ENCODE data around the gene MRPL12.
A peak's percentile ranks its signal among the peaks of the same experiment; 100 is the strongest.

The MRPL12 gene

GRCh38 chr17:81690066-81690465 lies 13.1 kb upstream of the MRPL12 start:
- Mint-ChIP-seq H3K4me3 (no peak overlapping the region), H3K27me3 (no peaks in the 10 kb centered on the region), H3K9me3 (no peaks in the 10 kb centered on the region), H3K36me3 (ENCODE audit: low read depth) (peaks cover 52% of the 10 kb centered on the region), H3K4me1 (ENCODE audit: low read depth) (peaks cover 13% of the 10 kb centered on the region), H3K27ac (no peak overlapping the region)

- Mint-ChIP-seq H3K27ac (no peak overlapping the region), H3K9me3 (no peaks in the 10 kb centered on the region), H3K4me1 (ENCODE audit: low read depth) (peaks cover 8% of the 10 kb centered on the region), H3K36me3 (ENCODE audit: low read depth) (peaks cover 48% of the 10 kb centered on the region), H3K27me3 (no peaks in the 10 kb centered on the region), H3K4me3 (no peak overlapping the region)
These were observed 12.6 kb upstream of the MRPL12 start for GRCh38 chr17:81690549-81690948.

- no peak overlapping the region for H3K27ac Mint-ChIP-seq
- H3K36me3 Mint-ChIP-seq (ENCODE audit: low read depth), result peaks cover 43% of the 10 kb centered on the region
- H3K4me1 Mint-ChIP-seq (ENCODE audit: low read depth), result peaks cover 5% of the 10 kb centered on the region
- H3K27me3 Mint-ChIP-seq, result no peaks in the 10 kb centered on the region
- no peaks in the 10 kb centered on the region for H3K9me3 Mint-ChIP-seq
- H3K4me3 Mint-ChIP-seq, result no peak overlapping the region
These were observed 12.0 kb upstream of the MRPL12 start for GRCh38 chr17:81691196-81691595.

- Mint-ChIP-seq H3K36me3 (ENCODE audit: low read depth) (peaks cover 40% of the 10 kb centered on the region), H3K4me3 (no peak overlapping the region), H3K27me3 (no peaks in the 10 kb centered on the region), H3K27ac (no peak overlapping the region), H3K9me3 (no peaks in the 10 kb centered on the region), H3K4me1 (ENCODE audit: low read depth) (peaks cover 5% of the 10 kb centered on the region)
These were observed 11.6 kb upstream of the MRPL12 start for GRCh38 chr17:81691608-81692007.

- Mint-ChIP-seq H3K9me3 (no peaks in the 10 kb centered on the region), H3K27ac (no peak overlapping the region), H3K27me3 (no peaks in the 10 kb centered on the region), H3K4me1 (ENCODE audit: low read depth) (no peaks in the 10 kb centered on the region), H3K36me3 (ENCODE audit: low read depth) (peaks cover 50% of the 10 kb centered on the region), H3K4me3 (no peak overlapping the region)
These were observed 9.5 kb upstream of the MRPL12 start for GRCh38 chr17:81693509-81694210.

GRCh38 chr17:81694810-81695209 lies 8.4 kb upstream of the MRPL12 start:
- Mint-ChIP-seq H3K4me1 (ENCODE audit: low read depth) (no peaks in the 10 kb centered on the region), H3K27ac (no peak overlapping the region), H3K4me3 (no peak overlapping the region), H3K27me3 (no peaks in the 10 kb centered on the region), H3K9me3 (no peaks in the 10 kb centered on the region), H3K36me3 (ENCODE audit: low read depth) (peaks cover 47% of the 10 kb centered on the region)

GRCh38 chr17:81695211-81695610 lies 8.0 kb upstream of the MRPL12 start:
- peaks cover 43% of the 10 kb centered on the region for H3K36me3 Mint-ChIP-seq (ENCODE audit: low read depth)

GRCh38 chr17:81695801-81696200 lies 7.4 kb upstream of the MRPL12 start:
- Mint-ChIP-seq H3K27ac (no peak overlapping the region), H3K27me3 (no peaks in the 10 kb centered on the region), H3K4me1 (ENCODE audit: low read depth) (peaks cover 2% of the 10 kb centered on the region), H3K4me3 (no peak overlapping the region), H3K9me3 (no peaks in the 10 kb centered on the region), H3K36me3 (ENCODE audit: low read depth) (peaks cover 45% of the 10 kb centered on the region)

More at GRCh38 chr17:81695211-81695610, 8.0 kb upstream of the MRPL12 start:
- no peaks in the 10 kb centered on the region for H3K9me3 Mint-ChIP-seq
- no peaks in the 10 kb centered on the region for H3K27me3 Mint-ChIP-seq
- no peak overlapping the region for H3K4me3 Mint-ChIP-seq
- no peaks in the 10 kb centered on the region for H3K4me1 Mint-ChIP-seq (ENCODE audit: low read depth)
- no peak overlapping the region for H3K27ac Mint-ChIP-seq

- Mint-ChIP-seq H3K4me3 (no peak overlapping the region), H3K36me3 (ENCODE audit: low read depth) (peaks cover 46% of the 10 kb centered on the region), H3K4me1 (ENCODE audit: low read depth) (peaks cover 8% of the 10 kb centered on the region), H3K27ac (no peak overlapping the region), H3K27me3 (no peaks in the 10 kb centered on the region), H3K9me3 (no peaks in the 10 kb centered on the region)
These were observed 6.8 kb upstream of the MRPL12 start for GRCh38 chr17:81696218-81696941.

- Mint-ChIP-seq H3K27me3 (no peaks in the 10 kb centered on the region), H3K9me3 (no peaks in the 10 kb centered on the region), H3K4me3 (no peak overlapping the region), H3K27ac (no peak overlapping the region), H3K36me3 (ENCODE audit: low read depth) (peaks cover 41% of the 10 kb centered on the region), H3K4me1 (ENCODE audit: low read depth) (peaks cover 17% of the 10 kb centered on the region)
These were observed 5.7 kb upstream of the MRPL12 start for GRCh38 chr17:81697261-81698044.

GRCh38 chr17:81700353-81701287 lies 2.5 kb upstream of the MRPL12 start:
- Mint-ChIP-seq H3K4me1 (ENCODE audit: low read depth) (peaks cover 31% of the 10 kb centered on the region), H3K4me3 (peak overlapping the region; percentile 95), H3K36me3 (ENCODE audit: low read depth) (peaks cover 56% of the 10 kb centered on the region), H3K9me3 (no peaks in the 10 kb centered on the region), H3K27ac (peak overlapping the region; percentile 63), H3K27me3 (no peaks in the 10 kb centered on the region)

GRCh38 chr17:81701288-81702071 lies 1.7 kb upstream of the MRPL12 start:
- peak overlapping the region; percentile 92 for H3K27ac Mint-ChIP-seq
- H3K36me3 Mint-ChIP-seq (ENCODE audit: low read depth), result peaks cover 65% of the 10 kb centered on the region
- no peaks in the 10 kb centered on the region for H3K27me3 Mint-ChIP-seq
- peaks cover 39% of the 10 kb centered on the region for H3K4me1 Mint-ChIP-seq (ENCODE audit: low read depth)
- no peaks in the 10 kb centered on the region for H3K9me3 Mint-ChIP-seq
- H3K4me3 Mint-ChIP-seq, result peak overlapping the region; percentile 95

GRCh38 chr17:81703747-81704654 lies 834 bp downstream of the MRPL12 start:
- Mint-ChIP-seq H3K4me3 (peak overlapping the region; percentile 86), H3K27ac (peak overlapping the region; percentile 83), H3K36me3 (ENCODE audit: low read depth) (peaks cover 54% of the 10 kb centered on the region), H3K27me3 (no peaks in the 10 kb centered on the region), H3K4me1 (ENCODE audit: low read depth) (peaks cover 39% of the 10 kb centered on the region), H3K9me3 (no peaks in the 10 kb centered on the region)
